Activated CD8-positive, alpha-beta T cell treated with anti-CD3 and anti-CD28 coated beads for 36 hours (primary cell): Measurements from ENCODE around the gene TRIM52. TPM values are rescaled to one million over a fixed set of nuclear protein-coding genes. Genes with fewer than 3 reads are reported as not detected.

Experiments
- ATAC-seq: fragments of 200-7000 bp; cut with Tn5 transposase; one replicate; pipeline ENCODE4 v1.10.0; 2021; ENCODE audit warnings: mild to moderate bottlenecking, moderate library complexity
- CTCF ChIA-PET: fragments of 350-600 bp; sonication (Branson Sonifier 250); formaldehyde crosslinking; loops from one replicate; lab custom pipeline; 2021; ENCODE audit warnings: antibody characterized with exemption; lab: Charles Lee
- POLR2A ChIA-PET: fragments of 350-600 bp; sonication (Branson Sonifier 250); formaldehyde crosslinking; loops from one replicate; lab custom pipeline; 2021; ENCODE audit warnings: antibody characterized with exemption; lab: Charles Lee
- DNase-seq: peaks from one replicate; pipeline ENCODE4 v3.0.0-alpha.2; 2020
- H3K27ac Mint-ChIP-seq: one replicate; pipeline ENCODE4 v1.8.0; 2021; ENCODE audit warnings: mild to moderate bottlenecking, mixed read lengths
- H3K27me3 Mint-ChIP-seq: one replicate; pipeline ENCODE4 v1.8.0; 2021; ENCODE audit warnings: mixed read lengths
- H3K36me3 Mint-ChIP-seq: one replicate; pipeline ENCODE4 v1.8.0; 2021; ENCODE audit warnings: low read depth, mixed read lengths
- H3K4me1 Mint-ChIP-seq: one replicate; pipeline ENCODE4 v1.8.0; 2021; ENCODE audit warnings: low read depth, mixed read lengths
- H3K4me3 Mint-ChIP-seq: one replicate; pipeline ENCODE4 v1.8.0; 2021; ENCODE audit warnings: mild to moderate bottlenecking, moderate library complexity, mixed read lengths
- H3K9me3 Mint-ChIP-seq: one replicate; pipeline ENCODE4 v1.8.0; 2021; ENCODE audit warnings: mixed read lengths
- intact Hi-C: fragments of 100-400 bp; cut with micrococcal nuclease; formaldehyde crosslinking; loops from one replicate; pipeline ENCODE4 v1.10.0; 2022
- total RNA-seq, 2 experiments: library from RNA; stranded (reverse); gene quantifications; one replicate each; pipeline ENCODE4 v1.2.3, GENCODE V29; 2021
- TF ChIP-seq, protein P1 (sequence below): fragments of 200-600 bp; IDR thresholded peaks from one replicate; pipeline ENCODE4 v1.8.0; 2022; ENCODE audit warnings: antibody characterized with exemption, mild to moderate bottlenecking

The TRIM52 gene
- total RNA-seq, 2 experiments from 2014 or later, result 13.2 to 13.8 TPM

- POLR2A ChIA-PET, result interaction anchor here (0.7 to 35.9 kb wide), 4 partner anchors 4 to 86 kb away, joined by 3 to 746 read pairs (median 375); partner anchors contain the start of genes RACK1, TRIM41 and TRIM52
- no peaks in the 10 kb centered on the region for H3K9me3 Mint-ChIP-seq
- no peak overlapping the region for H3K4me3 Mint-ChIP-seq
- H3K27ac Mint-ChIP-seq, result peak overlapping the region; percentile 68
- H3K4me1 Mint-ChIP-seq, result peaks cover 34% of the 10 kb centered on the region
- CTCF ChIA-PET, result no interaction called here
- intact Hi-C loops, result no loop called here
- ATAC-seq (no peak), DNase-seq (no peak)
- H3K27me3 Mint-ChIP-seq, result no peaks in the 10 kb centered on the region
- peaks cover 72% of the 10 kb centered on the region for H3K36me3 Mint-ChIP-seq
- TF ChIP-seq, protein P1, sequence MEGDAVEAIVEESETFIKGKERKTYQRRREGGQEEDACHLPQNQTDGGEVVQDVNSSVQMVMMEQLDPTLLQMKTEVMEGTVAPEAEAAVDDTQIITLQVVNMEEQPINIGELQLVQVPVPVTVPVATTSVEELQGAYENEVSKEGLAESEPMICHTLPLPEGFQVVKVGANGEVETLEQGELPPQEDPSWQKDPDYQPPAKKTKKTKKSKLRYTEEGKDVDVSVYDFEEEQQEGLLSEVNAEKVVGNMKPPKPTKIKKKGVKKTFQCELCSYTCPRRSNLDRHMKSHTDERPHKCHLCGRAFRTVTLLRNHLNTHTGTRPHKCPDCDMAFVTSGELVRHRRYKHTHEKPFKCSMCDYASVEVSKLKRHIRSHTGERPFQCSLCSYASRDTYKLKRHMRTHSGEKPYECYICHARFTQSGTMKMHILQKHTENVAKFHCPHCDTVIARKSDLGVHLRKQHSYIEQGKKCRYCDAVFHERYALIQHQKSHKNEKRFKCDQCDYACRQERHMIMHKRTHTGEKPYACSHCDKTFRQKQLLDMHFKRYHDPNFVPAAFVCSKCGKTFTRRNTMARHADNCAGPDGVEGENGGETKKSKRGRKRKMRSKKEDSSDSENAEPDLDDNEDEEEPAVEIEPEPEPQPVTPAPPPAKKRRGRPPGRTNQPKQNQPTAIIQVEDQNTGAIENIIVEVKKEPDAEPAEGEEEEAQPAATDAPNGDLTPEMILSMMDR, result no peak
Measured at GRCh38 chr5:181236471-181236870, 24.5 kb downstream of the TRIM52 start.

- ChIA-PET POLR2A (interaction anchor here (0.7 to 35.9 kb wide), 9 partner anchors 3 to 85 kb away, joined by 3 to 746 read pairs (median 4); partner anchors contain the start of genes RACK1, TRIM41 and TRIM52), CTCF (no interaction called here)
- ATAC-seq (peak; percentile 12), DNase-seq (no peak)
- H3K27ac Mint-ChIP-seq, result peak overlapping the region; percentile 68
- TF ChIP-seq, protein P1, result no peak
- intact Hi-C loops, result no loop called here
- no peaks in the 10 kb centered on the region for H3K9me3 Mint-ChIP-seq
- no peaks in the 10 kb centered on the region for H3K27me3 Mint-ChIP-seq
- H3K4me1 Mint-ChIP-seq, result peaks cover 31% of the 10 kb centered on the region
- peaks cover 66% of the 10 kb centered on the region for H3K36me3 Mint-ChIP-seq
- H3K4me3 Mint-ChIP-seq, result no peak overlapping the region
Measured at GRCh38 chr5:181235689-181236366, 25.1 kb downstream of the TRIM52 start.

DNA sequence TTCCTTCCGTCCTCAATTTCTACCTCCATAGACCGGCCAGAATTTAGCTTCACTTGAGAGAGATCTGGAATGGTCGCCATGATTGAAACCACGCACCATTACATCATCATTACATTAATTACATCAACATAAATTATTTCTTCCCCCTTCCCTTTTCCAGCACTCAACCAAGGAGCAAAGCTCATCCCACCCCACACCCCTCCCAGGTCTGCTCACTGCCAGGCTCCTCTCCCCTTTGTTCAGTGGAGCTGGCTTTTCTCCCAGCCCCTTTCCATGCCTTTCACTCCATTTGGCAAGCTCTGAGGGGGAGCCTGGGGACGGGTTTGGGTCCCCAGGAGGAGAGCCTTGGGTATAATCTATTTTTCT is 25.6 kb downstream of the TRIM52 start:
- Mint-ChIP-seq H3K4me1 (peaks cover 28% of the 10 kb centered on the region), H3K27ac (peak overlapping the region; percentile 68), H3K27me3 (no peaks in the 10 kb centered on the region), H3K36me3 (peaks cover 65% of the 10 kb centered on the region), H3K9me3 (no peaks in the 10 kb centered on the region), H3K4me3 (no peak overlapping the region)
- DNase-seq (no peak), ATAC-seq (peak; percentile 6)
- TF ChIP-seq, protein P1, result no peak
- intact Hi-C loops, result no loop called here
- POLR2A ChIA-PET, result interaction anchor here (0.8 to 35.9 kb wide), 9 partner anchors 2 to 51 kb away, joined by 3 to 746 read pairs (median 4); partner anchors contain the start of genes RACK1, TRIM41 and TRIM52
- CTCF ChIA-PET, result no interaction called here

- Mint-ChIP-seq H3K27ac (peak overlapping the region; percentile 68), H3K4me1 (peaks cover 32% of the 10 kb centered on the region), H3K9me3 (no peaks in the 10 kb centered on the region), H3K4me3 (no peak overlapping the region), H3K36me3 (peaks cover 63% of the 10 kb centered on the region), H3K27me3 (no peaks in the 10 kb centered on the region)
- ChIA-PET POLR2A (interaction anchor here (0.8 to 35.9 kb wide), 9 partner anchors 2 to 45 kb away, joined by 3 to 746 read pairs (median 3); partner anchors contain the start of genes RACK1, TRIM41 and TRIM52), CTCF (no interaction called here)
- ATAC-seq, result peak; percentile 13
- no peak for DNase-seq
- TF ChIP-seq, protein P1, result no peak
- intact Hi-C loops, result no loop called here
Measured at GRCh38 chr5:181234455-181235306, 26.3 kb downstream of the TRIM52 start.
